ENCODE results near the gene DNAJC6. TPM values are rescaled to one million over a fixed set of nuclear protein-coding genes. Genes with fewer than 3 reads are reported as not detected.

Gene DNAJC6
- total RNA-seq, 4 donors from 2014 or later: 2.8 to 9.2 (median 5.3) TPM

DNA sequence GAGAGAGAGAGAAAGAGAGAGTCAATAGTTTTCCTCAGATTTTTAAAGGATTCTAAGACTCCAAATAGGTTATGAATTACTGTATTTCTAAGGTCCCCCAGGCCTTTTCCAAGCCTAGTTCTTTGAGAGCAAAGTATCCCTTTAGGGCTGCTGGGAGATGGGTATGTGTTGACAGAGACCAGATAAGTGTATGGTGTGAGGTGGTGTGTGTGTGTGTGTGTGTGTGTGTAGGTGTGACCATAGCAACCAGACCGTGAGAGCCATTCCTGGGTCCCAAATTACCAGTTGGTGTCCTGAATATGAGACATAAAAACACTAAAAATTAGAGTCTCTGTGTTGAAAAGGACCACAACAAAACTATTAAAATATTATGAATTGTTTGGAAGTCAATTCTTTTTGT lies 41.7 kb upstream of the DNAJC6 start:
- Histone ChIP-seq H3K4me3 (replicated peaks in 1 of 3) (no peak overlapping the region), H3K27me3 (no peaks in the 10 kb centered on the region), H3K9me3 (no peaks in the 10 kb centered on the region), H3K27ac (no peak overlapping the region), H3K36me3 (no peaks in the 10 kb centered on the region), H3K4me1 (peaks cover 4 to 8% of the 10 kb centered on the region in 2 donors)
- WGBS, 2 donors: 84 to 96% methylated on average over 1 of the region's 1 CpG
- no peak for DNase-seq
- TF ChIP-seq POLR2A (IDR thresholded peaks at IDR 0.05): no peak
- TF ChIP-seq, protein P1, sequence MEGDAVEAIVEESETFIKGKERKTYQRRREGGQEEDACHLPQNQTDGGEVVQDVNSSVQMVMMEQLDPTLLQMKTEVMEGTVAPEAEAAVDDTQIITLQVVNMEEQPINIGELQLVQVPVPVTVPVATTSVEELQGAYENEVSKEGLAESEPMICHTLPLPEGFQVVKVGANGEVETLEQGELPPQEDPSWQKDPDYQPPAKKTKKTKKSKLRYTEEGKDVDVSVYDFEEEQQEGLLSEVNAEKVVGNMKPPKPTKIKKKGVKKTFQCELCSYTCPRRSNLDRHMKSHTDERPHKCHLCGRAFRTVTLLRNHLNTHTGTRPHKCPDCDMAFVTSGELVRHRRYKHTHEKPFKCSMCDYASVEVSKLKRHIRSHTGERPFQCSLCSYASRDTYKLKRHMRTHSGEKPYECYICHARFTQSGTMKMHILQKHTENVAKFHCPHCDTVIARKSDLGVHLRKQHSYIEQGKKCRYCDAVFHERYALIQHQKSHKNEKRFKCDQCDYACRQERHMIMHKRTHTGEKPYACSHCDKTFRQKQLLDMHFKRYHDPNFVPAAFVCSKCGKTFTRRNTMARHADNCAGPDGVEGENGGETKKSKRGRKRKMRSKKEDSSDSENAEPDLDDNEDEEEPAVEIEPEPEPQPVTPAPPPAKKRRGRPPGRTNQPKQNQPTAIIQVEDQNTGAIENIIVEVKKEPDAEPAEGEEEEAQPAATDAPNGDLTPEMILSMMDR (IDR thresholded peaks at IDR 0.05): no peak
- intact Hi-C loops (cut with DNase I): no loop called here

- H3K4me1 ChIP-seq: peaks cover 3 to 8% of the 10 kb centered on the region in 2 donors
- H3K36me3 ChIP-seq: no peaks in the 10 kb centered on the region
- intact Hi-C loops (cut with DNase I): no loop called here
- H3K4me3 ChIP-seq (replicated peaks in 1 of 3): no peak overlapping the region
- TF ChIP-seq, protein P1 (IDR thresholded peaks at IDR 0.05): no peak
- no peak for TF ChIP-seq POLR2A (IDR thresholded peaks at IDR 0.05)
- H3K27ac ChIP-seq: no peak overlapping the region
- no peaks in the 10 kb centered on the region for H3K9me3 ChIP-seq
- H3K27me3 ChIP-seq: no peaks in the 10 kb centered on the region
- 88 to 93% methylated on average over 2 of the region's 2 CpGs for WGBS, 2 donors
- no peak for DNase-seq
These were observed 39.7 kb upstream of the DNAJC6 start for GRCh38 chr1:65269612-65270011.

GRCh38 chr1:65276197-65276939 lies 33.0 kb upstream of the DNAJC6 start:
- Histone ChIP-seq H3K4me1 (peaks cover under 1 to 9% of the 10 kb centered on the region in 2 donors), H3K4me3 (replicated peaks in 1 of 3) (no peak overlapping the region), H3K36me3 (no peaks in the 10 kb centered on the region), H3K9me3 (no peaks in the 10 kb centered on the region), H3K27ac (no peak overlapping the region), H3K27me3 (no peaks in the 10 kb centered on the region)
- TF ChIP-seq, protein P1 (IDR thresholded peaks at IDR 0.05): no peak
- TF ChIP-seq POLR2A (IDR thresholded peaks at IDR 0.05): no peak
- 66 to 87% methylated on average over 1 of the region's 1 CpG for WGBS, 2 donors
- DNase-seq: no peak
- intact Hi-C loops (cut with DNase I): no loop called here

GRCh38 chr1:65277605-65278347 lies 31.6 kb upstream of the DNAJC6 start:
- DNase-seq: no peak
- Histone ChIP-seq H3K4me3 (replicated peaks in 1 of 3) (no peak overlapping the region), H3K4me1 (peaks cover 9 to 16% of the 10 kb centered on the region in 2 donors), H3K9me3 (no peaks in the 10 kb centered on the region), H3K36me3 (no peaks in the 10 kb centered on the region), H3K27ac (peak overlapping the region in 1 of 3 donors; percentile 45), H3K27me3 (no peaks in the 10 kb centered on the region)
- intact Hi-C loops (cut with DNase I): no loop called here
- 62 to 80% methylated on average over 10 of the region's 10 CpGs for WGBS, 2 donors
- TF ChIP-seq POLR2A (IDR thresholded peaks at IDR 0.05): no peak
- TF ChIP-seq, protein P1 (IDR thresholded peaks at IDR 0.05): no peak

Data from thyroid gland (tissue), 4 donors.